Liver (tissue), 9 donors: ENCODE measurements around the gene CRAMP1. TPM values are rescaled to one million over a fixed set of nuclear protein-coding genes. Genes with fewer than 3 reads are reported as not detected.

ENCODE experiments used
- DNase-seq: peaks from one replicate; pipeline ENCODE4 v3.0.0-alpha.2; 2017; ENCODE audit warnings: low spot score
- H3K27ac ChIP-seq, 2 donors: one replicate each; pipeline ENCODE4 v1.7.0; 2013; ENCODE audit warnings: inconsistent platforms in 2 of 2, low read length in 2 of 2, control low read depth in 1 of 2, low read depth in 1 of 2, mild to moderate bottlenecking in 1 of 2
- H3K27me3 ChIP-seq, 4 donors: one replicate each; pipeline versions ENCODE4 v1.6.1 to v1.7.0; 2013; ENCODE audit warnings: low read length in 3 of 4, inconsistent platforms in 1 of 4, mild to moderate bottlenecking in 1 of 4, moderate library complexity in 1 of 4; ENCODE audit not compliant: control insufficient read depth in 4 of 4, insufficient read depth in 4 of 4
- H3K36me3 ChIP-seq, 4 donors: one replicate each; pipeline versions ENCODE4 v1.6.1 to v1.7.0; 2013; ENCODE audit warnings: low read length in 3 of 4, mild to moderate bottlenecking in 3 of 4, low read depth in 1 of 4, moderate library complexity in 1 of 4; ENCODE audit not compliant: control insufficient read depth in 4 of 4, insufficient read depth in 3 of 4
- H3K4me1 ChIP-seq, 4 donors: one replicate each; pipeline versions ENCODE4 v1.6.1 to v1.7.0; 2013; ENCODE audit warnings: low read length in 3 of 4, mild to moderate bottlenecking in 3 of 4, moderate library complexity in 1 of 4; ENCODE audit not compliant: control insufficient read depth in 4 of 4, insufficient read depth in 4 of 4
- H3K4me3 ChIP-seq, 3 donors: one replicate each; pipeline versions ENCODE4 v1.6.1 to v1.7.0; 2013; ENCODE audit warnings: low read length in 3 of 3, control low read depth in 1 of 3, low read depth in 1 of 3, mild to moderate bottlenecking in 1 of 3
- H3K9ac ChIP-seq, 2 donors: one replicate each; pipeline ENCODE4 v1.7.0; 2013; ENCODE audit warnings: low read length in 2 of 2, mild to moderate bottlenecking in 2 of 2, moderate library complexity in 2 of 2, control low read depth in 1 of 2, low read depth in 1 of 2
- H3K9me3 ChIP-seq, 4 donors: one replicate each; pipeline versions ENCODE4 v1.6.1 to v1.7.0; 2013; ENCODE audit warnings: low read length in 3 of 4; ENCODE audit not compliant: control insufficient read depth in 4 of 4
- EGR1 ChIP-seq, 2 donors: IDR thresholded peaks; 2 replicates each; pipeline ENCODE4 v1.6.1; 2016 to 2018; ENCODE audit warnings: antibody characterized with exemption in 2 of 2, low read depth in 2 of 2
- FOXA1 ChIP-seq: IDR thresholded peaks from 2 replicates; pipeline ENCODE4 v1.6.1; 2016; ENCODE audit warnings: antibody characterized with exemption
- FOXA2 ChIP-seq: IDR thresholded peaks from 2 replicates; pipeline ENCODE4 v1.6.1; 2016; ENCODE audit warnings: antibody characterized with exemption
- HNF4A ChIP-seq, 2 donors: conservative IDR thresholded peaks; 2 replicates each; pipeline ENCODE4 v1.6.1; 2016; ENCODE audit warnings: antibody characterized with exemption in 2 of 2, mild to moderate bottlenecking in 2 of 2
- HNF4G ChIP-seq: IDR thresholded peaks from 2 replicates; pipeline ENCODE4 v1.6.1; 2016; ENCODE audit warnings: antibody characterized with exemption
- JUND ChIP-seq, 2 donors: IDR thresholded peaks; 2 replicates each; pipeline ENCODE4 v1.6.1; 2016; ENCODE audit warnings: antibody characterized with exemption in 2 of 2
- MAX ChIP-seq: IDR thresholded peaks from 2 replicates; pipeline ENCODE4 v1.6.1; 2016; ENCODE audit warnings: antibody characterized with exemption
- NR2F2 ChIP-seq: IDR thresholded peaks from 2 replicates; pipeline ENCODE4 v1.6.1; 2016; ENCODE audit warnings: antibody characterized with exemption
- SP1 ChIP-seq: IDR thresholded peaks from 2 replicates; pipeline ENCODE4 v1.6.1; 2018; ENCODE audit warnings: antibody characterized with exemption, mild to moderate bottlenecking
- TAF1 ChIP-seq: conservative IDR thresholded peaks from 2 replicates; pipeline ENCODE4 v1.6.1; 2016; ENCODE audit warnings: antibody characterized with exemption, mild to moderate bottlenecking
- YY1 ChIP-seq: IDR thresholded peaks from 2 replicates; pipeline ENCODE4 v1.6.1; 2016; ENCODE audit warnings: antibody characterized with exemption, mild to moderate bottlenecking
- WGBS: extraction: QIAGEN DNeasy Blood & Tissue Kit; methylation state at CpG from one replicate; pipeline ENCODE4 v1.1.7; 2013; 5-methylcytosine and 5-hydroxymethylcytosine counted together
- polyA plus RNA-seq, 2 donors: library from polyadenylated mRNA; stranded (reverse) in 1 of 2; unstranded in 1 of 2; fragments of 200-250 nt in 1 of 2; fragments of >200 nt in 1 of 2; fragmentation: Nextera tagmentation in 1 of 2; extraction: Ambion mirVana in 1 of 2; gene quantifications; one replicate each; pipeline versions ENCODE4 v1.2.1 to v1.2.3, GENCODE V29; 2013 to 2015
- total RNA-seq, 2 donors: library from RNA; depleted of rRNA; stranded (reverse); fragments of >200 nt; gene quantifications; one replicate each; pipeline ENCODE4 v1.2.3, GENCODE V29; 2014
- TF ChIP-seq, protein P1 (sequence below): fragments of 150-350 bp; IDR thresholded peaks from 2 replicates; pipeline ENCODE4 v1.5.1; 2017; ENCODE audit warnings: improper control_type of control experiment, low read depth, low read length; ENCODE audit not compliant: missing input control
- TF ChIP-seq, protein P2 (sequence below): IDR thresholded peaks from 2 replicates; pipeline ENCODE4 v1.6.1; 2016; ENCODE audit warnings: antibody characterized with exemption, mild to moderate bottlenecking
- donor health status: healthy.
- donor health status: healthy.
- donor health status: healthy.
- donor health status: healthy.
- donor health status: healthy.

CRAMP1 gene
- total and polyA plus RNA-seq, 4 donors: 1.1 to 6.4 (median 4.2) TPM

DNA sequence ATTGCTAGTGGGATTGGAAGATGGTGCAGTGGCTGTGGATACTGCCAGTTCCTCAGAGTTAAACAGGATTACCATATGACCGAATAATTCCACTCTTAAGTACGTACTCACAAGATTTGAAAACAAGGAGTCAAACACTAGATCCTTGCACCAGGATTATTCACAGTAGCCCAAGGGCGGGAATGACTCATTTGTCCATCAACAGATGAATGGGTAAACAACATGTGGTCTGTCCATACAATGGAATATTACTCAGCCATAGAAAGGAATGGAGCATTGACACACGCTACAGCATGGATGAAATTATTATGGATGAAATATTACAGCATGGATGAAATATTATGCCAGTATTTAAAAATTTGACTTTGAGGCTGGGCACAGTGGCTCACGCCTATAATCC lies 84.7 kb downstream of the CRAMP1 start:
- DNase-seq: no peak
- Histone ChIP-seq H3K27me3 (no peaks in the 10 kb centered on the region), H3K27ac (no peak overlapping the region), H3K4me3 (no peak overlapping the region), H3K9ac (no peak overlapping the region), H3K9me3 (no peaks in the 10 kb centered on the region), H3K36me3 (peaks cover 11 to 63% (median 25%) of the 10 kb centered on the region in 4 donors), H3K4me1 (no peaks in the 10 kb centered on the region)
- WGBS: 97% methylated on average over 5 of the region's 5 CpGs
- TF ChIP-seq, protein P1, sequence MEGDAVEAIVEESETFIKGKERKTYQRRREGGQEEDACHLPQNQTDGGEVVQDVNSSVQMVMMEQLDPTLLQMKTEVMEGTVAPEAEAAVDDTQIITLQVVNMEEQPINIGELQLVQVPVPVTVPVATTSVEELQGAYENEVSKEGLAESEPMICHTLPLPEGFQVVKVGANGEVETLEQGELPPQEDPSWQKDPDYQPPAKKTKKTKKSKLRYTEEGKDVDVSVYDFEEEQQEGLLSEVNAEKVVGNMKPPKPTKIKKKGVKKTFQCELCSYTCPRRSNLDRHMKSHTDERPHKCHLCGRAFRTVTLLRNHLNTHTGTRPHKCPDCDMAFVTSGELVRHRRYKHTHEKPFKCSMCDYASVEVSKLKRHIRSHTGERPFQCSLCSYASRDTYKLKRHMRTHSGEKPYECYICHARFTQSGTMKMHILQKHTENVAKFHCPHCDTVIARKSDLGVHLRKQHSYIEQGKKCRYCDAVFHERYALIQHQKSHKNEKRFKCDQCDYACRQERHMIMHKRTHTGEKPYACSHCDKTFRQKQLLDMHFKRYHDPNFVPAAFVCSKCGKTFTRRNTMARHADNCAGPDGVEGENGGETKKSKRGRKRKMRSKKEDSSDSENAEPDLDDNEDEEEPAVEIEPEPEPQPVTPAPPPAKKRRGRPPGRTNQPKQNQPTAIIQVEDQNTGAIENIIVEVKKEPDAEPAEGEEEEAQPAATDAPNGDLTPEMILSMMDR: no peak
- TF ChIP-seq MAX (no peak), TAF1 (no peak), HNF4A (conservative IDR thresholded peaks at IDR 0.05) (no peak)

GRCh38 chr16:1698680-1699079 lies 86.5 kb downstream of the CRAMP1 start:
- H3K4me1 ChIP-seq: no peaks in the 10 kb centered on the region
- WGBS: 95% methylated on average over 10 of the region's 10 CpGs
- TF ChIP-seq HNF4G (no peak), YY1 (no peak), EGR1 (IDR thresholded peaks at IDR 0.05; ENCODE audit: low read depth in 2 of 2) (no peak), FOXA1 (no peak), FOXA2 (no peak), NR2F2 (no peak), JUND (IDR thresholded peaks at IDR 0.05) (no peak), SP1 (no peak)
- TF ChIP-seq, protein P1: no peak
- TF ChIP-seq, protein P2, sequence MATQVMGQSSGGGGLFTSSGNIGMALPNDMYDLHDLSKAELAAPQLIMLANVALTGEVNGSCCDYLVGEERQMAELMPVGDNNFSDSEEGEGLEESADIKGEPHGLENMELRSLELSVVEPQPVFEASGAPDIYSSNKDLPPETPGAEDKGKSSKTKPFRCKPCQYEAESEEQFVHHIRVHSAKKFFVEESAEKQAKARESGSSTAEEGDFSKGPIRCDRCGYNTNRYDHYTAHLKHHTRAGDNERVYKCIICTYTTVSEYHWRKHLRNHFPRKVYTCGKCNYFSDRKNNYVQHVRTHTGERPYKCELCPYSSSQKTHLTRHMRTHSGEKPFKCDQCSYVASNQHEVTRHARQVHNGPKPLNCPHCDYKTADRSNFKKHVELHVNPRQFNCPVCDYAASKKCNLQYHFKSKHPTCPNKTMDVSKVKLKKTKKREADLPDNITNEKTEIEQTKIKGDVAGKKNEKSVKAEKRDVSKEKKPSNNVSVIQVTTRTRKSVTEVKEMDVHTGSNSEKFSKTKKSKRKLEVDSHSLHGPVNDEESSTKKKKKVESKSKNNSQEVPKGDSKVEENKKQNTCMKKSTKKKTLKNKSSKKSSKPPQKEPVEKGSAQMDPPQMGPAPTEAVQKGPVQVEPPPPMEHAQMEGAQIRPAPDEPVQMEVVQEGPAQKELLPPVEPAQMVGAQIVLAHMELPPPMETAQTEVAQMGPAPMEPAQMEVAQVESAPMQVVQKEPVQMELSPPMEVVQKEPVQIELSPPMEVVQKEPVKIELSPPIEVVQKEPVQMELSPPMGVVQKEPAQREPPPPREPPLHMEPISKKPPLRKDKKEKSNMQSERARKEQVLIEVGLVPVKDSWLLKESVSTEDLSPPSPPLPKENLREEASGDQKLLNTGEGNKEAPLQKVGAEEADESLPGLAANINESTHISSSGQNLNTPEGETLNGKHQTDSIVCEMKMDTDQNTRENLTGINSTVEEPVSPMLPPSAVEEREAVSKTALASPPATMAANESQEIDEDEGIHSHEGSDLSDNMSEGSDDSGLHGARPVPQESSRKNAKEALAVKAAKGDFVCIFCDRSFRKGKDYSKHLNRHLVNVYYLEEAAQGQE: no peak
- no peak for DNase-seq
- no peak overlapping the region for H3K4me3 ChIP-seq
- H3K36me3 ChIP-seq: peaks cover 6 to 50% (median 17%) of the 10 kb centered on the region in 4 donors
- H3K9ac ChIP-seq: no peak overlapping the region
- no peaks in the 10 kb centered on the region for H3K9me3 ChIP-seq
- H3K27ac ChIP-seq: no peak overlapping the region
- H3K27me3 ChIP-seq: no peaks in the 10 kb centered on the region
